GM12892 (cell line): Measurements from ENCODE around the gene SLC26A4.

Source experiments
- DNase-seq: peaks from one replicate; pipeline ENCODE4 v3.0.0; 2011; ENCODE audit not compliant: insufficient read length
- FAIRE-seq: peaks from 2 replicates; lab custom pipeline; 2011; peaks lifted over from hg19 to GRCh38; lab: Jason Lieb, UNC
- POLR2A ChIP-seq: IDR thresholded peaks from 2 replicates; pipeline ENCODE4 v1.6.1; 2011; ENCODE audit warnings: low read depth, low read length, control low read depth
- POLR2AphosphoS5 ChIP-seq: IDR thresholded peaks from 2 replicates; pipeline ENCODE4 v1.6.1; 2011; ENCODE audit warnings: low read depth, low read length, control low read depth
- TAF1 ChIP-seq: IDR thresholded peaks from 2 replicates; pipeline ENCODE4 v1.6.1; 2011; ENCODE audit warnings: low read depth, mild to moderate bottlenecking, control low read depth, low read length, borderline replicate concordance

Gene SLC26A4

DNA sequence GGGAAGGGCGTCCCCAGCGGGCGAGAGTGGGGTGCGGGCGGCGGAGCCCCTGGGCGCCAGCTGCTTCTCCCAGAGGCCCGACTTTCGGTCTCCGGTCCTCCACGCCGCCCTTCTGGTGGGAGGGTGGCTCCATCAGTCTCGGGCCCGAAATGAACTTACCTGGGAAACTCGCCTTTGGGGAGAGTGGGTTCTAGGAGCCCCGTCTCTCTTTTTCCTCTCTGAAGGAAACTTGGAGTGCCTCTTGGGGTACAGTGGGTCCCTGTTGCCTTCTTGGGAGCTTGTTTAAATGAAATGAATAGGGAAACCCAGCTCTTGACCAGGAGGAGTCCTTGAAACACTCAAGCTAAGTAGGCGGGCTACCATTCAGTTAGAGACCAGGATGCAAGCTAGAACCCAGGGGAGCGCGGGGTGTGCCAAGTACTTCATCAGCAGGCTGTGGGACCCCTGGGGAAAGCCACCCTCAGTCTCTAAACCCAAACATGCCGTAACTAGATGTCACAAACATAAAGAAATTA, 1.3 kb downstream of the SLC26A4 start:
- DNase-seq (no peak), FAIRE-seq (no peak)
- TF ChIP-seq TAF1 = no peak
- no peak for TF ChIP-seq POLR2A
- no peak for TF ChIP-seq POLR2AphosphoS5

DNA sequence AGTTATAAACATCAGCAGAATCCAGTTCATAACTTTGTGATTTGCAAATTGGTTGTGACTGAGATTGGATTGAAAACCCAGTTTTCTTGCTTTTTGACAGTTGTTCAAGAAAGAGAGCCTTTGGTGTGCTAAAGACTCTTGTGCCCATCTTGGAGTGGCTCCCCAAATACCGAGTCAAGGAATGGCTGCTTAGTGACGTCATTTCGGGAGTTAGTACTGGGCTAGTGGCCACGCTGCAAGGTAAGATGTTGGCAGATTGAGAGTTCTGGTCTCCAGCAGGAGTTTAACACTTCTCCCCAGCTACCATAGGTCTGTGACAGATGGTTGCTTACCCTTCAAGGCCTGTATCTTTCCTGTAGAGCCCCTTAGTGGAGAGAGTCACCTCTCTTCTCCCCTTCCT, 2.6 kb downstream of the SLC26A4 start:
- DNase-seq (no peak), FAIRE-seq (no peak)
- no peak for TF ChIP-seq POLR2AphosphoS5
- TF ChIP-seq POLR2A = no peak
- no peak for TF ChIP-seq TAF1

DNA sequence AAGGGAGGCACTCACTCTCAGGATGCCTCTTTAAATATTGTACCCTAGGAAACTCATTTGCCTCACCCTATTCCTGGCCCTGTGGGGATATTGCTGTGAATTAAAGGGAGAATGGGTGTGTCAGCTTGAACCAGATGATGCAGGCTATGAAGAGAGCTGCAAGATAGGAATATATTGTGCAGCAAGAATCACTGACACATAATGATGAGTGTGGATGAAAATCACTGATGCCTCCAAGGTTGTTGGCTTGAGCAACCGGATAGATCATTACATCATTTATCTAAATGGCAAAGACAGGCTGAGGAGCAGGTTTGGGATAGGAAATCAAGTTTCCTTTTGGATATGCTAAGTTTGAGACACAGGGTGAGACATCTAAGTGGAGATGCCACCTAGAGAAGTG, 6.2 kb downstream of the SLC26A4 start:
- DNase-seq (no peak), FAIRE-seq (no peak)
- TF ChIP-seq POLR2AphosphoS5 = no peak
- no peak for TF ChIP-seq POLR2A
- TF ChIP-seq TAF1 = no peak

DNA sequence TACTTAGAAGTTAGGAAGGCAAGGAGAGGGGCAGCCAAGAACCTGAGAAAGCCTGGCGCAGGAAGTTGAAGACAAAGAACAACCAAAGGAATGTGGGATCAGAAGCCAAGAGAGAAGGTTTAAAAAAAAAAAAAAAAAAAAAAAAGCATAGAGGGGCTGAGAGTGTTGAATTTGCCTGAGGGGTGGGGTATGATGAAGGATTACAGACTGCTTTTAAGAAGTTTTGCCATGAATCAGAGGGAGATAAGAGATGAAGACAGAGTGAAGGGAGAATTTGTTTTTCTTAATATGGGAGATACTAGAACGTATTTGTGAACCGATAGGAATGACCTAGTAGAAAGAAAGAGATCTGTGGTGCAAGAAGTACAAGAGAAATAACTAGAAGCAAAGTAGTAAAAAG, 6.7 kb downstream of the SLC26A4 start:
- TF ChIP-seq TAF1 (no peak), POLR2AphosphoS5 (no peak), POLR2A (no peak)
- no peak for DNase-seq
- no peak for FAIRE-seq

DNA sequence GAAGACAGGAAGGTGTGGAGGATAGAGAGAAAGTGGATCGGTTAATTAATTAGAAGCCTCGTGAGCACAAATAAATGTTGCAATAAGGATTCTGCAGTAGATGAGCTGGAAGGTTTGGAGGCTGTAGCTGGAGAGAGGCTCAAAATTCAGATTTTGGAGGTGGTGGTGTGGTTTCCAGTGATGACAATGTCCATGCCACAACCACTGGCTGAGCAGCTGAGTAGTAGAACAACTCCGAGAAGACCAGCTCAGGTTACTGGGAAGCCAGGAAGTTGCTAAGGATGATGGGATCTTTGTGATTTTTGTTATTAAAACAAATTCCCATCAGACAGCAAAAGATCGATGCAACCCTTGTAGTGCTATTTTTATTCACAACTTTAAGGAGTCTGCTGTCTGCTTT, 7.7 kb downstream of the SLC26A4 start:
- DNase-seq (no peak), FAIRE-seq (no peak)
- TF ChIP-seq POLR2AphosphoS5 (no peak), TAF1 (no peak), POLR2A (no peak)

DNA sequence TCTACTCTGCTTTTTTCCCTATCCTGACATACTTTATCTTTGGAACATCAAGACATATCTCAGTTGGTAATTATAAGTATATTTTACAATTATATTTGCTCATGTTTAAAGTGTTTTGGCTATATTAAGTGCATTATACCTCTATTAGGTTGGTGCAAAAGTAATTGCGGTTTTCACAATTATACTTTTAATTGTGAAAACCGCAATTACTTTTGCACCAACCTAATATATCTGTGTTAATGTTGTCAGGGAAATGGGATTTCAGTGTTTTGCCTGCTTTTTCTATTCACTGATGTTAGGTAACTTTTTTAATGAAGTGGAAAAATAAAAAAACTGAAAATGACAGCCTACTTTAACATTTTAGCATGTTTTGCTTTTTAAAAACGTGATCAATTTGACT, 11.6 kb downstream of the SLC26A4 start:
- FAIRE-seq (no peak), DNase-seq (no peak)
- TF ChIP-seq POLR2AphosphoS5 (no peak), POLR2A (no peak), TAF1 (no peak)

DNA sequence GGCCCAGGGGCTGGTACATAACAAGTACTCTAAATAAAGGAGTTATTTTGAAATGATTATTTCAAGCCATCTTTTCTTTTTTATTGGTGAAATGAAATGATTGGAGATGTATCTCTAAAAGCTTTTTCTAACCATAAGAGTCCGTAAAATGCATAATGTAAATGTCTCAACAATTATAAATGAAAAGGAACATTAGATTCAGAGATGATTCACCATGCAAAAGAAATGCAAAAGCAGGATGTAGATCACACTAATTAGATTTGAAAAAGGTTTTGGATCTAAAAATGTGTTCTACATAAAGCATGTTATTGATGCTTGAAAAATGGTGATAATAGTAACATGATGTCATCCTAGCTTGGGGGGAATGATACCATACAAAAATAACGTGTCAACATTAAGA, 15.6 kb downstream of the SLC26A4 start:
- FAIRE-seq (no peak), DNase-seq (no peak)
- TF ChIP-seq POLR2A (no peak), POLR2AphosphoS5 (no peak), TAF1 (no peak)

DNA sequence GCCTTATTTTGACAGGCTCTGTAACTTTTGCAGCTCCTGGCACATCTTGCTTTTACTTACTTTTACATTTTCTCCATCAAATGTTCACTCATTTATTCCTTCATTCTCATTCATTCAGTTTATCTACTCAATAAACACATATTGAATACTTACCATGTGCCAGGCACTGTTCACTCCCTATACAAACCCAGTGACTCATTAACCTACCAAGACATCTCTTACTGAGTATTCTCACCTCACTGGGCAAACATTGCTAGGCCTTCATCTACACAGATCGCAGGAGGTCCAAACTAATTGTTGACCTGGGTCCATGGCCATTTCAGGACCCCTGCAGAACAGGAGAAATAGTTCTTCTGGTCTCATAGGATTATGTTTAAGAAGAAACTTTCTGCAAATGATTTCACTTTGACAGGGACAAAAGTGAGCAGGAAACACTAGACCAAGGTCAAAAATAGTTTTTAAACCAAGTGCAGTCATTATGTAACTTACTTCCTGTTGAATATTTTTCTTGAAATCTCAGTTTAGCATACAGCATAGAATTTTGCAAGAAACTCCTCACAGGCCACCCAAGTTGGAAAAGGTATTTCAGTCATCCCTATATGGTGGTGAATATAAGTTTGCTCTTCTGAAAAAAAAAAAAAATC, 17.6 kb downstream of the SLC26A4 start:
- FAIRE-seq = no peak
- no peak for DNase-seq
- no peak for TF ChIP-seq TAF1
- no peak for TF ChIP-seq POLR2AphosphoS5
- TF ChIP-seq POLR2A = no peak

DNA sequence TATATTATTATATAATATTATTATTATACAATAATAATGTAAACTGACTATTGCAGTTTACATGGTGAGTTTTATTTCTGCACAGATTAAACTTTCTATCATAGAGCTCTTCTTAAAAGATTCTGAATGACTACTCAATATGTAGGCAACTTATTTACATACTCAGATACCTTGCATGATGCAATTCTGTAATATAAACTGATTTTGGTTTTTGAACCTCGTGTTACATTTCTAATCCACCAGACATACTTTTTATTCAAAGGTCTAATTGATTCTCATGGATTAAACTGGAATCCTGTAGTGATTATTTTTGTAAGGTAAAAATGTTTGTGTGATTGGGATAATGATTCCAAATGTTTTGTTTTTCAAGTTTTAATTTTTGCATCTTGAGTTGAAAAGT, 19.9 kb downstream of the SLC26A4 start:
- no peak for TF ChIP-seq TAF1
- TF ChIP-seq POLR2AphosphoS5 = no peak
- no peak for TF ChIP-seq POLR2A
- FAIRE-seq = no peak
- DNase-seq = no peak

DNA sequence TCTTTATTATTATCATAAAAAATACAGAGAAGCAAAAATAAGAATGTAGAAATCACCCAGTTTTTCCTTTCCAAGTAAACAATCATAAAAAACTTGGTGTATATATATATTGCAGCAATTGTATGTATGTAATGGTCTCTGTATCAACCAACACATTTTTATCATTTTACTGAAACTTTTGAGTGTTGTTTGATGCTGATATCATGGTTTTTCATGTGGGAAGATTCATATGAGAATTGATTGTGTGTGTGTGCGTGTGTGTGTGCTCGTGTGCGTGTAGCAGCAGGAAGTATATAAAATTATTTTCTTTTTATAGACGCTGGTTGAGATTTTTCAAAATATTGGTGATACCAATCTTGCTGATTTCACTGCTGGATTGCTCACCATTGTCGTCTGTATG, 22.3 kb downstream of the SLC26A4 start:
- DNase-seq (no peak), FAIRE-seq (no peak)
- TF ChIP-seq TAF1 = no peak
- TF ChIP-seq POLR2AphosphoS5 = no peak
- no peak for TF ChIP-seq POLR2A

DNA sequence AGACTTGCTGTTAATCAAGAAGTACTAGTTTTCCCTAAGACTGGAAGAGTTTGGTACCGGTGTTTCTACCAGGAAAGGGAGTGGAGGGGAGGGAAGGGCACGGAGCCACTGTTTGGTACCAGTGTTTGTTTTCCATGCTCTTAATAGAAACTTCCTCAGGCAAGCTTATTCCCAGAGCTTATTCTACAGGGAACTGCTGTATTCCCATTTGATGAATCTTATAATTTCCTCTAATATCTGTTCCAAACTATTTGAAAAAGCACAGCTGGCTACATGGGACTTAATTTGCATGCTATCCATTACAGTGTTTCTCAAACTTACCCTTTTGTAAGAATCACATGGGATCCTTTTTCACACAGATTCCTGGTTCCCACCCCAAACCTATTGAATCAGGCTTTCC, 23.7 kb downstream of the SLC26A4 start:
- DNase-seq = no peak
- no peak for FAIRE-seq

DNA sequence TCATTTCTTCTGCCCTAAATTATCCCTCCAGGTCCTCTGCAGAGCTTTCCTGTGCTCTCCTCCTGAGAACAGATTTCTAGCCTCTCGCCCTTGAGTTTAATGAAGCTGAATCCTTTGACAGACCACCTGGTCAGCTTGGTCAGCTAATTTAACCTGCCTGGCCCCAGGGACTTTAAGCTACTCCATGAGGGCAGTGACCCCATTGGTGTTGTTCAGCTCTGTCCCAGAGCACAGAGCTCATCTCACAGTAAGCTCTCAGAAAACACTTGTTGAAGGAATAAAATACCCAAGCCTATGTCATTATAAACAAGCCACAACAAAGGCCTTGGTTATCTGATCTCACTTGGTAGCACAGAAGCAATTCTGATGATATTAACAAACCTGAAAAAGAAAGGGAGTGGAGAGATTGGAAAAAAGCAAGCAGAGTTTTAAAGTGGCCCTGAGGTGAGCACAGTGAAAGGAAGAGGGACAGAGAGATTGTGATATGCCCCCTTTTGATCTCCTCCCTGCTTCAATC, 24.4 kb downstream of the SLC26A4 start:
- DNase-seq (no peak), FAIRE-seq (no peak)
- TF ChIP-seq POLR2AphosphoS5 (no peak), TAF1 (no peak), POLR2A (no peak)

More for the DNA sequence above, 23.7 kb downstream of the SLC26A4 start:
- TF ChIP-seq TAF1 (no peak), POLR2AphosphoS5 (no peak), POLR2A (no peak)
